GM21529 (cell line): Measurements from ENCODE around the gene PCYT2.

Source experiments
- ATAC-seq: cut with Tn5 transposase; IDR thresholded peaks from one replicate; pipeline ENCODE4 v1.9.1; 2021; ENCODE audit not compliant: unreplicated experiment

The PCYT2 gene

DNA sequence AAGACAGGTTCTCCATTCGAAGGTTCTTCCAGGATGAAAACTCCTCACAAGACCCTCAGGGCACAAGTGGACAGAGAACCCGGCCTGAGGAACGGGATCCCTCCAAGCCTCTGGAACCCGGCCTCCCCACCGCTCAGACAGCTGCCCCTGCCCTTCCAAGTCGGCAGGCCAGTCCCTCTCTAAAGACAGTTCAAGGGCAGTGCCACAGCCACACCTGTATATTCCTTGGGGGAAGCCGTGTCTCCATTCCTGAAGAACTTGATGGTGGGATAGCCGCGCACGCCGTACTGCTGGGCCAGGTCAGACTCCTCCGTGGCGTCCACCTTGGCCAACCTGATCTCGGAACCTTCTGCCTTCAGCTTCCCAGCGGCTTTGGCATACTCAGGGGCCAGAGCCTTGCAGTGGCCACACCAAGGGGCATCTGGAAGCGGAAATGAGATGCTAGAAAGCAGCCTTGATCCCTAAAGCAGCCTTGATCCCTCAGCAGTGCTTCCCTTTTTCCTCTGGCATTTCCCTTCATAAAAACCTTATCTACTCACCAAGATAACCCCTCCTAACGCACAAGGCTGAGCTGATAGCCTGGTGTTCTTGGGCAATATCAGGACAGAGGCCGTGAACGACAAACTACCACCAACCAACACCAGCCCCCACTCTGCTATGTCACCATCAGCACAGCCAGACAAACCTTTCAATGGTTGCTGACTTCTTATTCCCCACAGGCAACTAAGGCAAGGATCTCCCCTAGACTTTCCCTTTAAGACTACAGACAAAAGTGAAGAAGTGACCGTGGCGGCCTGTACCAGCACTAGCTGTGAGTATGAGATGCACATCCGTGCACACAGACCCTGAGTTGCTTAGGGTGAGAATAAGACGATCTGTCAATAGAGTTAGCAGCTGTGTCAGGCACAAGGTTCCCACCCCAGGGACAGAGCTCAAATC is 52.0 kb downstream of the PCYT2 start:
- no peak for ATAC-seq

DNA sequence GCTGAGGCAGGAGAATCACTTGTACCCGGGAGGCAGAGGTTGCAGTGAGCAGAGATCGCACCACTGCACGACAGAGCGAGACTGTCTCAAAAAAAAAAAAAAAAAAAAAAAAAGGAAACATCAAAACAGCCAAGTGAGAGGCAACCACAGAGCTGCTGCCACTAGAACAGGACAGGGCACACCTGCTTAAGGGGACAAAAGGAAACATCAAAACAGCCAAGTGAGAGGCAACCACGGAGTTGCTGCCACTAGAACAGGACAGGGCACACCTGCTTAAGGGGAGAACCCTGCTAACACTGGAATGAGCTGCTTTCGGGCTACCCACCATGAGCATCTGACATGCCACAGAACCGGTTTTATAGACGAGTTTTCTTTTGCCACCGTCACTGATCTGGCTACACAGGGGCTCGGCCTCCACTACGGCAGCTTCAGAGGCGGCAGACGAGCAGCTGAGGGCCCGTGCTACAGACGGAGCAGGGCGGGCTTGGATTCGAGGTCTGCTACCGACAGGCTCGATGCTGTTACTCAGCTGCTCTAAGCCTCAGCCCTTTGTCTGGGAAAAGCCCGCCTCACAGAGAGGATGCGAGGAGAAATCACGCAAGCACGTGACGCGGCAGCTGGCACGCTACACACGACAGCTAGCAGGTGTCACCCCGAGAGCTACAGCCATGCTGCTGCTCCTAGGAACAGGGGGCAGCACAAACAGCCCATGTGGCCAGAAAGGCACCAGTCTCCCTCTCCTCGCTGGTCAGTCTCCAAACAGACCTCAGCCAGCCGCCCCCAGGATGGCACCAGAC is 52.8 kb downstream of the PCYT2 start:
- ATAC-seq, result no peak

- ATAC-seq, result no peak
Measured at GRCh38 chr17:81854974-81855774, 56.0 kb downstream of the PCYT2 start.

- no peak for ATAC-seq
Measured at GRCh38 chr17:81852237-81852636, 59.0 kb downstream of the PCYT2 start.

DNA sequence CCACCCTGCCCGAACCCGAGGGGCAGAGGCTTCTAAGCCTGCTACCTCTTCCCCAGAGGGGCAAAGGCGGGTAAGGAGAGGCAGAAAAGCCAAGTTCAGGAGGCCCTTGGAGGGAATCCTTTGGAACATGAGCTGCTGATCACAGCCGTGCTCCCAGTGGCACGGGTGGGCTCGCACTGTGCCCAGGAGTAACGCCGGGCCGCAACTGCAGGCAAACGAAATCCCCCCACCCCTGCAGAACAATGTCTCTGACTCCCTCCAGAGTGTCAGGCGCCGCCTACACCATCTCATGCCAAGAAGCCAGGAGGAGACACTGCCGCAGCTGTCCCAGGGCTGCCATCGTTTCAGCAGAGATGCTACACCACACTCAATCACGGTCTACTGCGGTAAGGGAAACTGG is 59.8 kb downstream of the PCYT2 start:
- no peak for ATAC-seq
